CD14-positive monocyte (primary cell): ENCODE measurements around the gene SCCPDH. TPM values are rescaled to one million over a fixed set of nuclear protein-coding genes. Genes with fewer than 3 reads are reported as not detected.
A peak's percentile ranks its signal among the peaks of the same experiment; 100 is the strongest.

Experiments used
- DNase-seq, 3 donors: peaks; one replicate each; pipeline ENCODE4 v3.0.0-alpha.2; 2011 to 2022
- H2AFZ ChIP-seq: 2 replicates; pipeline ENCODE4 v1.6.0; 2012; ENCODE audit warnings: mild to moderate bottlenecking, low read depth, low read length, inconsistent platforms; ENCODE audit not compliant: insufficient read depth, poor library complexity, severe bottlenecking
- H3K27ac ChIP-seq, 2 donors: 1 replicate in 1 of 2; 2 replicates in 1 of 2; pipeline ENCODE4 v1.5.1; 2012 to 2013; ENCODE audit warnings: low read length in 2 of 2, control low read depth in 1 of 2, inconsistent platforms in 1 of 2, low read depth in 1 of 2, mild to moderate bottlenecking in 1 of 2
- H3K27me3 ChIP-seq, 2 donors: one replicate each; pipeline versions ENCODE4 v1.6.0 to v1.6.1; 2011 to 2013; ENCODE audit warnings: low read length in 2 of 2; ENCODE audit not compliant: control insufficient read depth in 2 of 2, insufficient read depth in 2 of 2
- H3K36me3 ChIP-seq, 2 donors: replicated peaks in 1 of 2; 1 replicate in 1 of 2; 2 replicates in 1 of 2; pipeline versions ENCODE4 v1.5.1 to v1.6.1; 2012 to 2013; ENCODE audit warnings: low read length in 2 of 2, control low read depth in 1 of 2, inconsistent platforms in 1 of 2, mild to moderate bottlenecking in 1 of 2; ENCODE audit not compliant: insufficient read depth in 2 of 2, control insufficient read depth in 1 of 2
- H3K4me1 ChIP-seq, 2 donors: 1 replicate in 1 of 2; 2 replicates in 1 of 2; pipeline versions ENCODE4 v1.5.1 to v1.6.1; 2012 to 2013; ENCODE audit warnings: low read length in 2 of 2, control low read depth in 1 of 2, inconsistent platforms in 1 of 2, mild to moderate bottlenecking in 1 of 2, moderate library complexity in 1 of 2; ENCODE audit not compliant: insufficient read depth in 2 of 2, control insufficient read depth in 1 of 2
- H3K4me2 ChIP-seq: replicated peaks from 2 replicates; pipeline ENCODE3; 2012; ENCODE audit warnings: low read length, moderate library complexity, mild to moderate bottlenecking; ENCODE audit not compliant: poor library complexity, severe bottlenecking; ENCODE audit errors: extremely low read depth
- H3K4me3 ChIP-seq, 3 experiments: fragments of 200-600 bp in 1 of 3; sonication (generic) in 1 of 3; replicated peaks in 1 of 3; 1 replicate in 2 of 3; 2 replicates in 1 of 3; pipeline ENCODE4 v1.5.1; 2011 to 2013; ENCODE audit warnings: low read length in 3 of 3, mild to moderate bottlenecking in 3 of 3, control low read depth in 2 of 3, low read depth in 2 of 3, inconsistent platforms in 1 of 3, moderate library complexity in 1 of 3
- H3K79me2 ChIP-seq: 2 replicates; pipeline ENCODE4 v1.6.0; 2012; ENCODE audit warnings: mild to moderate bottlenecking, control low read depth, inconsistent platforms, low read length, moderate library complexity; ENCODE audit not compliant: insufficient read depth
- H3K9ac ChIP-seq: 2 replicates; pipeline ENCODE4 v1.6.0; 2017; ENCODE audit warnings: low read length, mild to moderate bottlenecking; ENCODE audit not compliant: insufficient read depth, poor library complexity, severe bottlenecking
- H3K9me3 ChIP-seq, 2 donors: replicated peaks in 1 of 2; 1 replicate in 1 of 2; 2 replicates in 1 of 2; pipeline versions ENCODE4 v1.5.1 to v1.6.1; 2012 to 2013; ENCODE audit warnings: low read length in 2 of 2, control low read depth in 1 of 2; ENCODE audit not compliant: control insufficient read depth in 1 of 2, insufficient read depth in 1 of 2
- H4K20me1 ChIP-seq: 2 replicates; pipeline ENCODE4 v1.6.0; 2012; ENCODE audit warnings: mild to moderate bottlenecking, low read length, control low read depth, moderate library complexity; ENCODE audit not compliant: insufficient read depth
- H3K27ac Mint-ChIP-seq, 7 donors: one replicate each; pipeline ENCODE4 v1.8.0; 2020; ENCODE audit warnings: mild to moderate bottlenecking in 7 of 7, mixed read lengths in 7 of 7, moderate library complexity in 6 of 7, inconsistent platforms in 2 of 7
- H3K27me3 Mint-ChIP-seq, 3 donors: one replicate each; pipeline ENCODE4 v1.8.0; 2021 to 2022; ENCODE audit warnings: low read depth in 3 of 3, mild to moderate bottlenecking in 3 of 3, mixed read lengths in 3 of 3, moderate library complexity in 3 of 3, inconsistent platforms in 1 of 3
- H3K36me3 Mint-ChIP-seq, 2 donors: one replicate each; pipeline ENCODE4 v1.8.0; 2020; ENCODE audit warnings: mixed read lengths in 2 of 2, inconsistent platforms in 1 of 2, mild to moderate bottlenecking in 1 of 2
- H3K4me1 Mint-ChIP-seq: one replicate; pipeline ENCODE4 v1.8.0; 2020; ENCODE audit warnings: mild to moderate bottlenecking, mixed read lengths
- H3K4me3 Mint-ChIP-seq, 2 donors: one replicate each; pipeline ENCODE4 v1.8.0; 2020; ENCODE audit warnings: mild to moderate bottlenecking in 2 of 2, mixed read lengths in 2 of 2, moderate library complexity in 1 of 2
- H3K9me3 Mint-ChIP-seq, 7 donors: one replicate each; pipeline ENCODE4 v1.8.0; 2020 to 2022; ENCODE audit warnings: mixed read lengths in 7 of 7, mild to moderate bottlenecking in 6 of 7, moderate library complexity in 6 of 7, inconsistent platforms in 2 of 7
- CTCF ChIP-seq: fragments of 200-600 bp; IDR thresholded peaks from one replicate; pipeline ENCODE4 v1.8.0; 2022; ENCODE audit warnings: antibody characterized with exemption, mild to moderate bottlenecking
- WGBS: methylation state at CpG from one replicate; pipeline ENCODE4 v1.1.5; 2013; ENCODE audit warnings: missing lambda C conversion rate; ENCODE audit not compliant: insufficient coverage; 5-methylcytosine and 5-hydroxymethylcytosine counted together
- intact Hi-C, 2 donors: fragments of 100-400 bp; cut with micrococcal nuclease; formaldehyde crosslinking; loops; one replicate each; pipeline versions ENCODE4 v1.15.0 to v1.15.1; 2023
- polyA minus RNA-seq: library from RNA; depleted of rRNA, polyadenylated mRNA; stranded (reverse); fragments of >200 nt; gene quantifications from 2 replicates; pipeline ENCODE4 v1.2.3, GENCODE V29; 2012
- polyA plus RNA-seq, 3 donors: library from polyadenylated mRNA; depleted of rRNA in 1 of 3; unstranded in 2 of 3; stranded (reverse) in 1 of 3; fragments of 300-500 nt in 2 of 3; fragments of >200 nt in 1 of 3; fragmentation: Illumina TruSeq in 2 of 3; gene quantifications; 1 replicate in 2 of 3; 2 replicates in 1 of 3; pipeline ENCODE4 v1.2.3, GENCODE V29; 2012 to 2021
- total RNA-seq, 12 experiments: library from RNA in 1 of 12; stranded (reverse) in 1 of 12; fragments of 120-200 nt in 1 of 12; gene quantifications; one replicate each; pipeline ENCODE4 v1.2.4 and lab custom pipeline; 2013 to 2026; ENCODE audit warnings: mixed read lengths in 6 of 12, inconsistent platforms in 1 of 12

SCCPDH gene, protein sequence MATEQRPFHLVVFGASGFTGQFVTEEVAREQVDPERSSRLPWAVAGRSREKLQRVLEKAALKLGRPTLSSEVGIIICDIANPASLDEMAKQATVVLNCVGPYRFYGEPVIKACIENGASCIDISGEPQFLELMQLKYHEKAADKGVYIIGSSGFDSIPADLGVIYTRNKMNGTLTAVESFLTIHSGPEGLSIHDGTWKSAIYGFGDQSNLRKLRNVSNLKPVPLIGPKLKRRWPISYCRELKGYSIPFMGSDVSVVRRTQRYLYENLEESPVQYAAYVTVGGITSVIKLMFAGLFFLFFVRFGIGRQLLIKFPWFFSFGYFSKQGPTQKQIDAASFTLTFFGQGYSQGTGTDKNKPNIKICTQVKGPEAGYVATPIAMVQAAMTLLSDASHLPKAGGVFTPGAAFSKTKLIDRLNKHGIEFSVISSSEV
- 14.0 TPM for total RNA-seq (2013)
- 10 to 100 TPM in 2 of 3 donors, 1 to 10 TPM in 1; 7.3 to 25.3 (median 22.7) TPM for polyA plus RNA-seq
- polyA minus RNA-seq = 6.0 and 7.2 TPM in 2 replicates
- 2.0 to 25.8 (median 17.6) reads per million in 11 experiments for total RNA-seq (lab: John Stamatoyannopoulos, UW)

GRCh38 chr1:246724016-246724730 is at the start of gene SCCPDH:
Gene SCCPDH (plus strand): TSS chr1:246724409. CDS start chr1:246724423, 14 bp downstream.
- H3K4me2 ChIP-seq = peak within 1 kb of the TSS; percentile 80
- no peaks in the 10 kb centered on the region for H4K20me1 ChIP-seq
- peak; percentile 27 to 47 (median 41) for DNase-seq
- H3K4me1 ChIP-seq = peaks cover 30 to 34% of the 10 kb centered on the region in 2 donors
- H2AFZ ChIP-seq = peak within 1 kb of the TSS; percentile 97
- under 1% methylated on average over 71 of the region's 89 CpGs for WGBS
- Mint-ChIP-seq H3K27ac (peak within 1 kb of the TSS; percentile 37 to 86 (median 75)), H3K27me3 (peaks cover 0 to 3% (median 0%) of the 10 kb centered on the region in 3 donors), H3K9me3 (peaks cover 12 to 24% (median 17%) of the 10 kb centered on the region in 7 donors), H3K4me3 (peak within 1 kb of the TSS; percentile 92 to 98), H3K36me3 (peaks cover 19% of the 10 kb centered on the region in 2 donors), H3K4me1 (peaks cover 33% of the 10 kb centered on the region)
- peak within 1 kb of the TSS; percentile 34 to 53 for H3K27ac ChIP-seq
- H3K79me2 ChIP-seq = peaks cover 48% of the 10 kb centered on the region
- H3K27me3 ChIP-seq = no peaks in the 10 kb centered on the region
- peaks cover 10 to 11% of the 10 kb centered on the region in 2 donors for H3K9me3 ChIP-seq
- no peak for TF ChIP-seq CTCF
- H3K4me3 ChIP-seq = peak within 1 kb of the TSS; percentile 53 to 89 (median 83)
- peak within 1 kb of the TSS; percentile 81 for H3K9ac ChIP-seq
- H3K36me3 ChIP-seq = peaks cover 11 to 19% of the 10 kb centered on the region in 2 donors
- intact Hi-C loops = no loop called here

DNA sequence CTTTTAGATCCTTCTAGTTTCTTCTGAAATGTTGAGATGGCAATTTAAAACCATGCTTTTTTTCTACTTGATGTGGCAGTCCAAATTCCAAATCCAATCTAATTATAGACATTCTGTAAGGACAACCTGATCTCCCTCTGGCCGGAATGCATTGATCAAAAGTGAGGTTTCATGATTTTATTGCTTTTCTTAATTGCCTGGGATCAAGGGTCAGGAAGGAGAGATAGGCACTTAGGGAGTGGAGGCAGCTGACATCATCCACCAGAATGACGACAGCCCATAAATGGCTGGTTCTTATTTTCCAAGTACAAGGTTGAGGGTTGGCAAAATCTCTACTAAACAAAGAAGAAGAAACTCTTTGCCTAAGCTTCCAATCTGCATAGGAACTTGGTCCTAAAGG is 46.4 kb upstream of the SCCPDH start:
- H3K4me3 Mint-ChIP-seq = no peak overlapping the region
- TF ChIP-seq CTCF = no peak
- WGBS = 100% methylated on average over 1 of the region's 2 CpGs

More for the DNA sequence above, 46.4 kb upstream of the SCCPDH start:
- Histone ChIP-seq H3K36me3 (no peaks in the 10 kb centered on the region), H3K9ac (no peak overlapping the region), H3K79me2 (no peaks in the 10 kb centered on the region), H2AFZ (no peak overlapping the region), H3K4me1 (no peaks in the 10 kb centered on the region), H4K20me1 (no peaks in the 10 kb centered on the region), H3K27ac (no peak overlapping the region), H3K4me2 (no peak overlapping the region), H3K9me3 (no peaks in the 10 kb centered on the region), H3K4me3 (no peak overlapping the region), H3K27me3 (no peaks in the 10 kb centered on the region)
- intact Hi-C loops = no loop called here
- Mint-ChIP-seq H3K27me3 (peaks cover 0 to 1% (median 0%) of the 10 kb centered on the region in 3 donors), H3K9me3 (peaks cover 0 to 5% (median 0%) of the 10 kb centered on the region in 7 donors), H3K36me3 (peaks cover 2 to 3% of the 10 kb centered on the region in 2 donors), H3K27ac (no peak overlapping the region), H3K4me1 (peaks cover 3% of the 10 kb centered on the region)
- no peak for DNase-seq
